TTC549 (cell line): Measurements from ENCODE around the gene PPP1R15A.
"Not testable (repeated sequence)": the region's sequence is repeated elsewhere in the genome, so short reads cannot be mapped to it uniquely, and the experiment has no call there.

Experiments
- FAIRE-seq: peaks from 2 replicates; lab custom pipeline; 2012; peaks lifted over from hg19 to GRCh38; lab: Jason Lieb, UNC

PPP1R15A gene

DNA sequence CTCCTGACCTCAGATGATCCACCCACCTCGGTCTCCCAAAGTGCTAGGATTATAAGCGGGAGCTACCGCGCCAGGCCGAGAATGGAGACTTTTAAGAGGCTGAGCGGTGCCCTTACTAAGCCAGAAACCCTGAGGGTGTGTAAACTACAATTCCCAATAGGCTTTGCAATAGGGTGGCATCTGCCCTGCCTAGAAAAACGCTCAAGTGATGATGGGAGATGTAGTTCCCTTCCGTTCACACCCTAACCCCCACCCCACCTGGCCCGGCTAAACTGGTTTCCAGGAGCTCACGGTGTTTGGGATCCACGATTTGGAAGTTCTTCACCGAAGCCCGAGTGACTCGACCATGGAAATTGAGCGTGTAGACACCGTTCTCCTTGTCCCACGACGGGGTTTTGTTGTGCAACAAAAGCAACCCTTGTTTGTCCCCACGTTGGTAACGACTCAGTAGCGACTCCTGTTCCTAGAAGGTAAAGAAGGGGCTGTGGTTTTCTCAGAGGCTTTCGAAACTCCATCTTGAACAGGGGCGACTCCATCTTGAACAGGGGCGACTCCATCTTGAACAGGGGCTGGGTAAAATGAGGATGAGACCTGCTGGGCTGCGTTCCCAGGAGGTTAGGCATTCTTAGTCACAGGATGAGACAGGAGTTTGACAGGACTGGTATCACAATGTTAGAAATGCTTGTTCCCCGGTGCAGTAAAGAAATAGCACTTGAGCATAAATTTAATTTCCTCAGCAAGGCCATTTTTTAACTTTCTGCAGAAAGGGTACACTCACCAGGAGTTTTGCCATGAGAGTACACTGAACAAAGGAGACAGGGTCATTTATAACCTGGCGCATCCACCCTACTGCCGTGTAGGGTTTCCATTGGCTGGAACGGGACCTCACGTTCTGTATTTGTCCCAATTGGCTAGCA lies 9.8 kb downstream of the PPP1R15A start:
- FAIRE-seq, result no peak

DNA sequence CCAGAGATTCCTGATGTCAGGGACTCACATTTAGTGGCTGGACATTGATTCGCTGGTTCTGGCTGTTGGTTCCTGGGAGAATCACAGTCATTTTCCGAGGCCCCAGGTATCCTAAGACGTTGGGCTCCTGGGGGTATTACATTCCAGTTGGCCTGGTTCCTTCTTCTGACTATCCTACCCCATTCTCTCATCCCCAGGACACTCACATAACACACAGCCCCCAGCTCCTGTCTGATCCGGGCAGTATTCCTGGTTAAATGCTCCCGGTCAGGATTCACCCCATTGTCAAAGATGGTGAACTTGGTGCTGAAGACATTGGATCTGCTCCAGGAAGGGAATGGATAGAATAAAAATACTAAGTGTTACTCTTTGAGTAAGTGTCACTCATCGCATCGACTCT lies 11.5 kb downstream of the PPP1R15A start:
- FAIRE-seq, result no peak

DNA sequence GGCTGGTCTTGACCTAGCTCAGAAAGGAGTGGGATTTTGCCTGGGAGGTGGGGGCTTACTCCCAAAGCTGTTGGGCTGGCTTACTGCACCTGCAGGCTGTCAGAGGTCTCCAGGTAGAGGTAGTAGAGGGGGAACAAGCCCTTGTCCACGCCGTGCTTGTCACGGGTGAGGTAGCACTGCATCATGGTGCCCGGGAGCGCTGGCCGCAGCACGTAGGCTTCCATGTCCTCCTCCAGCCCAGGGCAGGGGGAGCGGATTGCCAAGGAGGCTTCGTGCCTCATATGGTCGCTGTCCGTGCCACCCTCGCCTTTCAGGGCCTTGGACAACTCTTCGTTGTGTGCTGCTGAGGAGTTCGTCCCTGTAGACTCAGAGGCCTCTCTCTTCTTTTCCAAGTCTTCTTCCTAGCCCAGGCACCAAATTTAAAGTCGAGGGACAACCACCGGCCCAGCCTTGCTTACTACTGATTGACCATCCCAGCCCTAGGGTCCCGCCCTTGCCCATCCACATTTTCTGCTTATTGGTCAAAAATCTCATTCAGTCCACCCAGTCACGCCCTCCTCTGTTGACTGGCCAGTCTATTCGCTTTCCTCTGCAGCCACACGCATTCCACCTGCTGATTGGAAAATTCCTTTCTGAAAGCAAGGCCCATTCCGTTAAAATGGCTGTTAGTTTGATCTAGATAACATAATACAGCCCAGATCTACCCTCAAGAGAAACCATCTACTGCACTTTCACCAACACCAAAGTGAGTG lies 15.8 kb downstream of the PPP1R15A start:
- FAIRE-seq, result no peak

DNA sequence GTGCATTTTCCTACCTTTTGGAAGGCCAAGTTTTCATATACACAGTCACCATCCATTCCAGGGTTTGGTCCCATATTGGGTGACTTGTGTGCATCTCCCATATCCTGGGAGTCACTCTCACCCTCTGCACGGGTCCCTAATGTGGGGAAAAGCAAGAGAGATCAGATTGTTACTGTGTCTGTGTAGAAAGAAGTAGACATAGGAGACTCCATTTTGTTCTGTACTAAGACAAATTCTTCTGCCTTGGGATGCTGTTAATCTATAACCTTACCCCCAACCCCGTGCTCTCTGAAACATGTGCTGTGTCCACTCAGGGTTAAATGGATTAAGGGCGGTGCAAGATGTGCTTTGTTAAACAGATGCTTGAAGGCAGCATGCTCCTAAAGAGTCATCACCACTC lies 17.3 kb downstream of the PPP1R15A start:
- FAIRE-seq, result not testable (repeated sequence)

DNA sequence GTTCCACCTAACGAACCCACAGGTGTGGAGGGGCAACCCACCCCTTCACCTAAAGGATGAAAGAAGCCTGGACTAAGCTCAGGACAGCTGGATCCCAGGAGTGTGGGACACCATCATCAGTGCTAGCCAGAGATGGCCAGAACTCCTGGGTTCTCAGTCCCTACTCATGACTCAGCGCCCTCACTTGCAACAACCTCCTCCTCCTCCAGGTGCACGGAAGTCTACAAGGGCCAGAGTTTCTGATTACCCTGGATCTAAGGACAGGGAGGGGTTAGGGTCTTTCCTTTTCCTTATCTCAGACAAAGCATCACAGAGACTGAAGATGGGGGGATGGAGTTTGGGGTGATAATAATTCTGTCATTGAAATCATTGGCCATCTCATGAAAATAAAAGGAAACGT lies 18.3 kb downstream of the PPP1R15A start:
- no peak for FAIRE-seq

DNA sequence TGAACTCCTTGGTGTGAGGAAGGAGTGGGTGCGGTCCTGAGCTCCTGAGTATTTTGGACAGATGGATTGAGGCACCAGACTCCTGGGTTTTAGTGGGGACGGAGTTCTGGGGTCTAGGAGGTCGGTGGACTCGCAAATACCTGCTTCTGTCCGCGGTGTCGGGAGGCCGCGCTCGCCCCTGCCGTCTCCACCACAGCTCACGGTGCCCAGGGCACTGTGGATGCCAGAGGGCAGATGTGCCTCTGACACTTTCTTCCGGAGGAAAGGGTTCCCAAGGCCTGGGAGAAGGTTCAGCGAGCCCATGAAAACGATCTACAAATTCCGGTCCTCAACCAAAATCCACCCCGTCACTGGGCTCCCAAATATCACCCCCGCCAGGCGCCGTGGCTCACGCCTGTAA lies 23.0 kb downstream of the PPP1R15A start:
- FAIRE-seq, result no peak

DNA sequence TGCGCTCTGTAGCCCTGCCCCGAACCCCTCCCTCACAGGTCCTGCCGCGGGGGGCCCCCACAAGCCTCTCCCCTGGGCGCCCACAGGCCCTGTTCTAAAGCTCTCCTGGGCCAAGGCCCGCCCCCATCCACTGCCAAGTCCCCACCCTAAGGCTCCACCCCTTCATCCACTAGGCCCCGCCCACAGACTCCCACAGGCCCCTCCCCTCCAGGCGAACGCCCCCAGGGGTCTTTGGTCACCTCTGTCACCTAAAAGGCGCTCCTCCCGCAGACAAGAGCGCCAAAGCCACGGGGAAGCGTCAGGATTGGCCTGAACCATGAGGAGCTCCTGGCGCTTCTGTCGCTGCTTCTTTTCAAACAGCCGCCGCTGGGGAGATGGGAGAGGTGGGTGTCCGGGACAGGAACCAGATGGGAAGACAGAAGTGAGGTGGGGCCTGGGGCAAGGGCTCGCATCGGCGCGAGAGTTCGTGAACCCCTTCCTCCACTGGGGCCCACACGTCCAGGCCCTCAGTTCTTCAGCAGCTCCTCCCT lies 24.0 kb downstream of the PPP1R15A start:
- FAIRE-seq, result no peak

DNA sequence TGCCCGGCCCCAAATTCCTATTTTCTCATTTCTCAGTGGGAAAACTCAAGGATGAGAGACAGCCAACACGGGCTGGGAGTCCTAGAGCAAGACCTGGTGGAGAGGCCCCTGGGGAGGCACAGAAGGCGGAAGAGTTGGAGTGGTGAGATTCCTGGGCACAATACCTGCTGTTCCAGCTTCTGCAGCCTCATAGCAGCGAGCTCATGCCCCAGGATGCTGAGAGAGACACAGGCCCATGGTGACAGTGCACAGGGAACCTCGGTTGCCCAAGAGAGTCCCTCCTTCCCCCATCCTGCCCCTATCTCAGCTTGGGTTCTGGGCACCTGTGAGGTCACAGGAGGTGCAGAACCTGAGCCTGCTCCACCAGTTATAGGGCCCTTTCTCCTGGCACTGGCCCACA lies 25.0 kb downstream of the PPP1R15A start:
- FAIRE-seq, result no peak

DNA sequence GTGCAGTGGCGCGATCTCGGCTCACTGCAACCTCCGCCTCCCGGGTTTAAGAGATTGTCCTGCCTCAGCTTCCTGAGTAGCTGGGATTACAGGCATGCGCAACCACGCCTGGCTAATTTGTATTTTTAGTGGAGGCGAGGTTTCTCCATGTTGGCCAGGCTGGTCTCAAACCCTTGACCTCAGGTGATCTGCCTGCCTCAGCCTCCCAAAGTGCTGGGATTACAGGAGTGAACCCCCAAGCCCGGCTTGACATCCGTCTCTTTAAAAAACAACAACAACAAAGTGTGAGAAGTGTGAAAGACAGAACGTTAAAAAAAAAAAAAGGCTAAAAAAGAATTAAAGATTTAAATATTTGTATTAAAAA lies 27.1 kb downstream of the PPP1R15A start:
- FAIRE-seq, result not testable (repeated sequence)

DNA sequence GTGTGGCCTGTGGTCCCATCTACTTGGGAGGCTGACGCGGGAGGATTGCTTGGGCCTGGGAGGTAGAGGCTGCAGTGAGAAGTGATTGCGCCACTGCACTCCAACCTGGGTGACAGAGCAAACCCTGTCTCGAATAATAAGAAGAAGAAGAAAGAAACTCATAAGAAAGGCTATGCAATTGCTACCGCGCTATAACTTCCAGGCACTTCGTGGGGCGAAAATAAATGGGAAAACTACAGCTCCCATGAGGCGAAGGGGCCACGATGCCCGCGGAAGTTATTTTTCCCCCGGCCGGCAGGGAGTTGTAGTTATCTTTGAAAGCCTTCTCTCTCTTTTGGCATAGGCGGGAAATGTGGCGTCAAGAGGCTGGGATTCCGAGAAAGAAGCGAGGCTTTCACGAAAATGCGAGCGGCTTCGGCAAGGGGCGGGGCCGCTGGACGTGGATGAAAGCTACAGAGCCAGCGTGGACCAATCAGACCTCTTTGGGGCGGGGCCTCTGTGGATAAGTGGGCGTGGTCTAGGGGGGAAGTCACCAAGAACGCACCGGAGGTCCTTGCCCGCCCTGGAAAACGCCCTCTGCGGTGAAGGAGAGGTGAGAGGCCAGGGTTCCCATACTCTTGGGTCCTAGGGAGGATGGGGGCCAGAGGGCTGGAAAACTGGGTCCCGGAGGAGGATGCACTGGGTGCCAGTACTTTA lies 27.7 kb downstream of the PPP1R15A start, which contains the start of gene NUCB1:
NUCB1 (plus strand) TSS at position 532 of the 696 bp plus-strand sequence. CDS start 485 bp downstream, outside the sequence.
- FAIRE-seq, result peak; percentile 98

DNA sequence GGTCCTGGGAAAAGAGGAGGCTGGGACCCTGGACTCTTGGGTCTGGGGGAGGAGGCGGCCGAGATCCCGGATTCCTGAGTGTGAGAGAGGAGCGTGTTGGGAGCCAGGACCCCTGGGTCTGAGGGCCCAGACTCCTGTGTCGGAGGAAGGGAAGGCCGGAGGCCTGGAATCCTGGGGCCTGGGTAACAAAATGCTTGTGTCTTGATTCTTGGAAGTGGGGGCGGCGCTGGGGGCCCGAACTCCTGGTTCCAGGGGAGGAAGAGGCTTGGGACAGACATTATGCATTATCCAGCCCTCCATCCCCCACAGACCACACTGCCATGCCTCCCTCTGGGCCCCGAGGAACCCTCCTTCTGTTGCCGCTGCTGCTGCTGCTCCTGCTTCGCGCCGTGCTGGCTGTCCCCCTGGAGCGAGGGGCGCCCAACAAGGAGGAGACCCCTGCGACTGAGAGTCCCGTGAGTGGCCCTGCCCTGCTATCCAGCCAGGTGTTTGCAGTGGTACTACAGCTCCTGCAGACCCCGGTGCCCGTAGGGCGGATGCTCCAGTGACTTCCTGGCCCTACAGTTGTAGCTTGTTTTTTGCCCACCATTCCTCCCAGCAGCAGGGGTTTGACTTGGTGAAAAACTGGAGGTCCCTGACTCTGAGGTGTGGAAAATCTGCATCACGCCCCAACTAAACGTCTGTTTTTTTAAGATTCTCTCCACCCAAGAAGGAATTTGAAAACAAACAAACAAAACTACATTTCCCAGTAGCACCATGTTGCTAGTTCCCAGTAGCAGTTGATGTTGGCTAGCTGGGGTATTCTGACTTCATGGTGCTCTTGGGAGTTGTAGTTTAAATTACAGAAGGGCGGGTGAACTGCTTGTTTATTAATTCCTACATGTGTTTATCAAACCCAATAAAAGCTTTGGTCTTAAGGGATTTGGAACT lies 28.5 kb downstream of the PPP1R15A start:
- FAIRE-seq, result peak; percentile 65

DNA sequence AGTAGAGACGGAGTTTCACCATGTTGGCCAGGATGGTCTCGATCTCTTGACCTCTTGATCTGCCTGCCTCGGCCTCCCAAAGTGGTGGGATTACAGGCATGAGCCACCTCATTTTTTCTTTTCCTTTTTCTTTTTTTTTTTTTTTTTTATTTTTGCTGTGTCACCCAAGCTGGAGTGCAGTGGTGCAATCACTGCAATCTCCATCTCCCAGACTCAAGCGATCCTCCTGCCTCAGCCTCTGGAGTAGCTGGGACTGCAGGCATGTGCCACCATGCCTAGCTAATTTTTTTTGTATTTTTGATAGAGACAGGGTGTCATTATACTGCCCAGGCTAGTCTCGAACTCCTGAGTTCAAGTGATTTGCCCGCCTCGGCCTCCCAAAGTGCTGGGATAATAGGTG lies 30.1 kb downstream of the PPP1R15A start:
- not testable (repeated sequence) for FAIRE-seq

DNA sequence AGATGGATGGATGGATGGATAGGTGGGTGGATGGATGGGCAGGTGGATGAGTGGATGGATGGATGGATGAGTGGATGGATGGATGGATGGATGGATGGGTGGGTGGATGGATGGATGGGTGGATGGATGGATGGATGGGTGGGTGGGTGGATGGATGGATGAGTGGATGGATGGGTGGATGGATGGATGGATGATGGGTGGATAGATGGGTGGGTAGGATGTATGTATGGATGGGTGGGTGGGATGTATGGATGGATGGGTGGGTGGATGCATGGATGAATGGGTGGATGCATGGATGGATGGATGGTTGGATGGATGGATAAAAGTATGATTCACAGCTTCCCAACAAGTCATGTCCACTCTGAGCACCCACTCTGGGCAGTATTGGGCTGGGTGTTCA lies 31.6 kb downstream of the PPP1R15A start:
- FAIRE-seq, result not testable (repeated sequence)

DNA sequence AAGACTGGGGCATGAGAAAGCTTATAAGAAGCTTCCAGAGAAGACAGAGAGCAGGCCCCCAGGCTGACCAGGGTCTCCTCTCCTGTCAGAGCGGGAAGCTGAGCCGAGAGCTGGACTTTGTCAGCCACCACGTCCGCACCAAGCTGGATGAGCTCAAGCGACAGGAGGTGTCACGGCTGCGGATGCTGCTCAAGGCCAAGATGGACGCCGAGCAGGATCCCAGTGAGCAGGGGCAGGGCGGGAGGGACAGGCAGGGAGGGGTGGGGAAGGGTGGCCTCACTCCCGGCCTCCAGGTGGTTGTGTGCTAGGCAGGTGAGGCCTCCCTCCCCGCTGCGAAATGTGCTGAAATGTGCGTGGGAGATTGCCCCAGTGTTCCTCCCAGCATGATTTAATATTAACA lies 33.4 kb downstream of the PPP1R15A start:
- FAIRE-seq, result no peak

DNA sequence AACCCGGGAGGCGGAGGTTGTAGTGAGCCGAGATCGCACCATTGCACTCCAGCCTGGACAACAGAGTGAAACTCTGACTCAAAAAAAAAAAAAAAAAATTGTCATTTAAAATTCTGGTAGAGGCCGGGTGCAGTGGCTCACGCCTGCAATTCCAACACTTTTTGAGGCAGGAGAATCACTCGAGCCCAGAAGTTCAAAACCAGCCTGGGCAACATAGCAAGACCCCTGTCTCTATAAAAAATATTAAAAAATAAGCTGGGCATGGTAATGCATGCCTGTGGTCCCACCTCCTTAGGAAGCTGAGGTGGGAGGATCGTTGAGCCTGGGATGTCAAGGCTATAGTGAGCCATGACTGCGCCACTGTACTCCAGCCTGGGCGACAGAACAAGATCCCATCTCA lies 34.1 kb downstream of the PPP1R15A start:
- no peak for FAIRE-seq

DNA sequence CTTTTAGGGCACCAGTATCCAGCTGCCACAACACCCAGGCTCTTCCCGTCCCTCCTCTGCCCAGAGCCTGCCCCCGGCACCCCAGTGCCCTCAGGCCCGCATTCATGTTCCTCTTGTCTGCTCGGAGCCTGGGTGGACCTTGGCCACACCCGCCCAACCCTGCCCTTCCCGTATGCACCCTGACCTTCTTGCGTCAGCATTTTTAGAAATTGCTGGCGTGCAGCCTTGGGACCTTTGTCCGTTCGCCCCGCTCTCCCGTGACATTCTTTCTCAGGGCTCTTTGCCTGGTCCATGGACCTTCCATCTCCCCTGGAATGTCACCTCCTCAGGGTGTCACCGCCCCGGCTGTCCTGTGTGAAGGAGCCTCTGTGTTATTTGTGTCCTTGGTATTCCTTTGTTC lies 35.5 kb downstream of the PPP1R15A start:
- no peak for FAIRE-seq

DNA sequence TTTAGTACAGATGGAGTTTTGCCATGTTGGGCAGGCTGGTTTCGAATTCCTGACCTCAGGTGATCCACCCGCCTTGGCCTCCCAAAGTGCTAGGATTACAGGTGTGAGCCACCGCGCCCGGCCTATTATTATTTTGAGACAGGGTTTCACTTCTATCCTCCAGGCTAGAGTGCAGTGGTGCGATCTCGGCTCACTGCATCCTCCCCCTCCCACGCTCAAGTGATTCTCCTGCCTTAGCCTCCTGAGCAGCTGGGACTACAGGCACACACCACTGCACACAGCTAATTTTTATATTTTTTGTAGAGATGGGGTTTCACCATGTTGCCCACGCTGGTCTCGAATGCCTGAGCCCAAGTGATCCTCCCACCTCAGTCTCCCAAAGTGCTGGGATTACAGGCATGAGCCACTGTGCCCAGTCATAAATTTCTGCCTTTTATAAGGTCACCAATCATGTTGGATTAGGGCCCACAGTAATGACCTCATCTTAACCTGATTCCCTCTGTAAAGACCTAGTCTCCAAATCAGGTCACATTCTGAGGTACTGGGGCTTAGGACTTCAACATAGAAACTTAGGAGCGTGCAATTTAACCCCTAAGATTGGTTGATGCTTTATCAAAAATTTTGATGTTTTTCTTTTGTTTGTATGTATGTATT lies 37.3 kb downstream of the PPP1R15A start:
- not testable (repeated sequence) for FAIRE-seq

DNA sequence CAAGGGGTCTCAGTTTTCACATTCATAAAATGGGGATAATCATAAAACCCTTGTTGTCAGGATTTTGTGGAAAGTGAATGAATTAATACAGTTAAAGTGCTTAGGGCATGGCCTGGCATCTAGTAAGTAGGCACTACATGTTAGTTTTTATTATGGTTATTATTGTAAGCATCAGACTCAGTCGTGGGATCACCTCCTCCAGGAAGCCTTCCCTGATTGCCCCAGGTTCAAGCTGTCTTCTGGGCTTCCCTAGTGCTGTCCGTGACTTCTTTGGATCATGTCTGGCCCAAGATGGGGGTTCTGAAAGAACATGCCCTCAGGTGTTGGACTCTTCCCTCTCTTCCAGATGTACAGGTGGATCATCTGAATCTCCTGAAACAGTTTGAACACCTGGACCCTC lies 38.6 kb downstream of the PPP1R15A start:
- no peak for FAIRE-seq

DNA sequence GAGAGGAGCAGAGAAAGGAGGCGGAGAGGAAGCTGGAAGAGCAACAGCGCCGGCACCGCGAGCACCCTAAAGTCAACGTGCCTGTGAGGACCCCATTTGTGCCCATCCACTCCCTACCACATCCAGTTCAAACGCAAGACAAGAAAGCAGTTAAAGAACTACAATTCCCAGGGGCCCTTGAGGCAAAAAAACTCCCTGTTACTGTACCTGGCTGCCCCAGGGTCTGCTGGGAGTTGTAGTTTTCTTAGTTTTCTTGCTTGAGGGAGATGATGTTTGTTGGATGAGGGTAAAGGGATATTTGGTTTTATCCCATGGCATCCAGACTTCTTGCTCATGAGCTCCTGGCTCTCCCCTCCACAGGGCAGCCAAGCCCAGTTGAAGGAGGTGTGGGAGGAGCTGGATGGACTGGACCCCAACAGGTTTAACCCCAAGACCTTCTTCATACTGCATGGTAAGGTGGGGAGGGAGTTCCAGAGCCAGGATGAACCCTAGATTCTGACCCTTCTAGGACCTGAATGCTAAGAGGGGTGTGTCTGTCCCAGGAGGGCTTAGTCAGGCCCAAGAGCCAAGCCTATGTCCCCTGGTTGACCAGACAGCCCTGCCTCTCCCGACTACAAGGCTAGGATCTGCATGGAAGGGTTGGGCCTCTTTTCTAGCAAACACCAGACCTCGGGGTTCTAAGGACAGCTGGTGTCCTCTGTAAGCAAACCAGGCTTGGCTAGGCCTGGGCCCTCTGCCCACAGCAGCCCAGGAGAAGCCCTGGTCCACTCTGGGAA lies 41.1 kb downstream of the PPP1R15A start:
- FAIRE-seq, result peak; percentile 5

DNA sequence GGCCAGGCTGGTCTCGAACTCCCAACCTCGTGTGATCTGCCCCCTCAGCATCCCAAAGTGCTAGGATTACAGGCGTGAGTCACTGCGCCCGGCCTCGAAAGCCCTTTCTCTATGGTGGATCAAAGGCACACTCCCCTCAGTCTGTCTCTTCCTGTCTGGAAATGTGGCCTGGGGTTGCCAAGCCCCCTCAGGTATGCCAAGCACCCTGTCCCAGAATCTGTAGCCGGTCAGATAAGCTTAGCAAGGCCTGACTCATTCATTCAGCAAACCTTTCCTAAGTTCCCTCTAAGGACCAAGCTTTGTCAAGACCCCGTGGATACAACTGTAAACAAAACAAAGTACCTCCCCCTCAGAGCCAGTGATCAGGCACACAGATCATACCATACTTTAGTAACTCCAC lies 42.0 kb downstream of the PPP1R15A start:
- FAIRE-seq, result no peak
